Activated CD8-positive, alpha-beta memory T cell treated with anti-CD3 and anti-CD28 coated beads, Interleukin-2, amount 50 U/mL, for 48 hours (primary cell): ENCODE results near the gene TSC22D4.
"Not testable (repeated sequence)": the region's sequence is repeated elsewhere in the genome, so short reads cannot be mapped to it uniquely, and the experiment has no call there.

Experiments used
- DNase-seq: peaks from one replicate; pipeline ENCODE4 v3.0.0-alpha.2; 2020

TSC22D4 gene

DNA sequence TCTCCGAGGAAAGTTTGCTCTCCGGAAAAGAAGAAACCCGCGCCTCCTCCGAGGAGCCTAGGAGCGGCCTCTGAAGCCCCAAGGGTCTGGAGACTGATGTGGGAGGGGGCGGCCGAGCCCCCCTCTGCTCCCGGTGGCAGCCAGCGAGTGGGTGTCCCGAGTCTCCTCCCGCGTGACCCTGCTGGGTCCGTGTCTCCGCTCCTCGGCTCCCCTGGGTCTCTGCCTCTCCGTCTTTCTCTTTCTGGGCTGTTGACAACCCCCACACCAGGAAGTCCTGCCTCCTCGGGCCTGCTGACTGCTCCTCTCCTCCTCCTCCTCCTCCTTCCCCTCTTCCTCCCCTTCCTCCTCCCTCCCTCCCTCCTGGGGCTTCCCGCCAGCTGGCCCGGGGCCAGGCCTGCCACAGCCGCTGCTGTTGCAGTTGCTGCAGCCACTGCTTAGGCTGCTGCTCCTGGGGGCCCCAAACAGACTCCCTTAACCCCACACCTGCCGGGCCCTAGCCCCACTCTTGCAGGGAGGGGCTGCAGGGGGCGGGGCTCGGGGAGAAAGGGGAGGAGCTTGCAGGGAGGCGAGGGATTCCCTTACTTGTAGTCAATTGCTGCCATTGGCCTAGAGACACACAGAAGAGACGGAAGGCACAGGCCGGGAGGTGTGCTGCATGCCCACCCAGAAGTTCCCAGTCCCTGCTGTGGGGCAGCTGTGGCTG, at the start of gene TSC22D4:
Gene TSC22D4 (minus strand): TSS at position 257 of the 703 bp plus-strand sequence. CDS start 1,176 bp downstream, outside the sequence.
- peak; percentile 94 for DNase-seq

DNA sequence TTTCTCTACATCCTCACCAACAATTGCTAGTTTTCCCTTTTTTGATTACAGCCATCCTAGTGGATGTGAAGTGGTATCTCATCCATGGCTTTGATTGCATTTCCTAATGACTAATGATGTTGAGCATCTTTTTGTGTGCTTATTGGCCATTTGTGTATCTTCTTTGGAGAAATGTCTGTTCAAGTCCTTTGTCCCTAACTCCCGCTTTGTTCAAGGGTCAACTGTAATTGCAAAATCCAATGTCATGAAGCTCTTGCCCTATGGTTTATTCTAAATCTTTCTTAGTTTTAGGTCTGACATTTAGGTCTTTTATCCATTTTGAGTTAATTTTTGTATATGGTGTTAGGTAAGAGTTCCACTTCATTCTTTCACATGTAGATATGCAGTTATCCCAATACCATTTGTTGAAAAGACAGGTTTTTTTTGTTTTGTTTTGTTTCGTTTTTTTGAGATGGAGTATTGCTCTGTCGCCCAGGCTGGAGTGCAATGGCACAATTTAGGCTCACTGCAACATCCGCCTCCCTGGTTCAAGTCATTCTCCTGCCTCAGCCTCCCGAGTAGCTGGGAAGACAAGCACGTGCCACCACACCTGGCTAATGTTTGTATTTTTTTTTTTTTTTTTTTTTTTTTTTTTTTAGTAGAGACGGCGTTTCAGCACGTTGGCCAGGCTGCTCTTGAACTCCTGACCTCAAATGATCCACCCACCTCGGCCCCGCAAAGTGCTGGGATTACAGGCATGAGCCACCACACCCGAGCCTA, 49.3 kb upstream of the TSC22D4 start:
- DNase-seq = not testable (repeated sequence)

DNA sequence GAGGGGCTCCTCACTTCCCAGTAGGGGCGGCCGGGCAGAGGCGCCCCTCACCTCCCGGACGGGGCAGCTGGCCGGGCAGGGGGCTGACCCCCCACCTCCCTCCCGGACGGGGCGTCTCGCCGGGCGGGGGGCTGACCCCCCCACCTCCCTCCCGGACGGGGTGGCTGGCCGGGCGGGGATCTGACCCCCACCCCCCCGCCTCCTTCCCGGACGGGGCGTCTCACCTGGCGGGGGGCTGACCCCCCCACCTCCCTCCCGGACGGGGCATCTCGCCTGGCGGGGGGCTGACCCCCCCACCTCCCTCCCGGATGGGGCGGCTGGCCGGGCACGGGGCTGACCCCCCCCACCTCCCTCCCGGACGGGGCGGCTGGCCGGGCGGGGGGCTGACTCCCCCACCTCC, 44.2 kb upstream of the TSC22D4 start:
- not testable (repeated sequence) for DNase-seq

DNA sequence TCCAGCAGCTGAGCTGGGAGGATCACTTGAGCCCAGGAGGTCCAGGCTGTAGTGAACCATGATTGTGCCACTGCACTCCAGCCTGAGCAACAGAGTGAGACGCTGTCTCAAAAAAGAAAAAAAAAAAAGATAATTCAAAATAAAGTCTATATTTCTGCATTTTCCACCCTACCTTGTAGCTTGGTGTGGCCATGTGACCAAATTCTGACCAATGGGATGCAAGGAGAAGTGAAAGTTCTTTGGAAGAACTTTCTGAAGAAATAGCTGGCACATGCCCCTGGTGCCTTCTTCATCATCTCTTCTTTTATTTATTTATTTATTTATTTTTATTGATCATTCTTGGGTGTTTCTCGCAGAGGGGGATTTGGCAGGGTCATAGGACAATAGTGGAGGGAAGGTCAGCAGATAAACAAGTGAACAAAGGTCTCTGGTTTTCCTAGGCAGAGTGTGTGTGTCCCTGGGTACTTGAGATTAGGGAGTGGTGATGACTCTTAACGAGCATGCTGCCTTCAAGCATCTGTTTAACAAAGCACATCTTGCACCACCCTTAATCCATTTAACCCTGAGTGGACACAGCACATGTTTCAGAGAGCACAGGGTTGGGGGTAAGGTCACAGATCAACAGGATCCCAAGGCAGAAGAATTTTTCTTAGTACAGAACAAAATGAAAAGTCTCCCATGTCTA, 43.0 kb upstream of the TSC22D4 start:
- DNase-seq = not testable (repeated sequence)

DNA sequence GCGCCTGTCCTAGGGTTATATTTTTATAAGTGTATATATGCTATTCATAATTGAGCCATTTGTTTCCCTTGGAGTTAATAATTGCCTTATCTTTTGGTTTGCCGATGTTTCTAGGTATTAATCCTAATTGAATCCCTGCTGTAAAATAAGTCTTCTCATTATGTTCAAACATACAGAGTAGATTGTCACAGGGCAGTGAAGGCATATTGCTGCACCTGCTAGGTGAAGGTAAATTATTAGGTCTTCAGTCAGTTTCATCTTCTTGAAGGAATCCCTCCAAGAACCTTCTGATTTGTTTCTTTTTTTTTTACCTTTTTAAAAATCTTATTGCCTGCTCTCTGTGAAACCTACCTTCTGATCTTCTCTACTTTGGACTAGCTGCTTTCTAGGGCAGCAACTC, 42.1 kb upstream of the TSC22D4 start:
- DNase-seq = no peak

DNA sequence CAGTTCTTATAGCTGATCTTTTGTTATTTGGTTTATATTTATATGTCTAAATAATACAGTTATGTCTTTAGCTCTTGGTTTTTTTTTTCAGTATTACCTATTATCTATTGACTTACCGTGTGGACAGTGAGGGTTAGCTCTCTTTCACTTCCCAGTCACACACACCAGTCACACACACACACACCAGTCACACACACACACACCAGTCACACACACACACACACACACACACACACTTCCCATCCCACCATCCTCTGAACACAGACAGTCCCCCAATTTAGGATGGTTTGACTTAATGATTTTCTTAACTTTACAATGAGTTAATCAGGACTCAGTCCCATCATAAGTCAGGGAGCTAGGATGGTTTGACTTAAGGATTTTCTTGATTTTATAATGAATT, 41.1 kb upstream of the TSC22D4 start:
- DNase-seq = no peak

DNA sequence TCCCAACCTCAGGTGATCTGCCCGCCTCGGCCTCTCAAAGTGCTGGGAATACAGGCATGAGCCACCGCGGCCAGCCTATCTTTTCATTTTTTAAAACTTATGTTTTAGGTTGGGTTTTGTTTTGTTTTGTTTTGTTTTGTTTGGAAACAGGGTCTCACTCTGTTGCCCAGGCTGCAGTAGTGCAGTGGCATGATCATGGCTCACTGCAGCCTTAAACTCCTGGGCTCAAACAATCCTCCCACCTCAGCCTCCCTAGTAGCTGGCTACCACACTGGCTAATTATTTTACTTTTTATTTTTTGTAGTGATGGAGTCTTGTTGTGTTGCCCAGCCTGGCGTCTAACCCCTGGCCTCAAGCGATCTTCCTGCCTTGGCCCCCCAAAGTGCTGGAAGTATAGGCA, 40.6 kb upstream of the TSC22D4 start:
- DNase-seq = no peak

DNA sequence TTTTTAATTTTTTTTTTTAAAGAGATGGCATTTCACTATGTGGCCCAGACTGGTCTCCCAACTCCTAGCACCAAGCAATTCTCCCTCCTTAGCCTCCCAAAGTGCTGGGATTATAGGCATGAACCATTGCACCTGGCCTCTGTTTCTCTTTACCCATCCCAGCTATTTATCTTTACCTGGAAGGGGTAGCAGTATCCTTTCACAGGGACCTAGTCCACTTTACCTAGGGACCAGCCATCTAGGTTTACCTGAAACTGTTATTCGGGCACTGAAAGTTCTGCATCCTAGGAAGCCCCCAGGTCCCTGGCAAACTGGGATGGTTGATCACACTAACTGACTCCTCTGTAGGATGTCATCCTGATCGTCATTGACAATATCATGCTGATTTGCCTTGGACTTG, 38.3 kb upstream of the TSC22D4 start:
- no peak for DNase-seq

DNA sequence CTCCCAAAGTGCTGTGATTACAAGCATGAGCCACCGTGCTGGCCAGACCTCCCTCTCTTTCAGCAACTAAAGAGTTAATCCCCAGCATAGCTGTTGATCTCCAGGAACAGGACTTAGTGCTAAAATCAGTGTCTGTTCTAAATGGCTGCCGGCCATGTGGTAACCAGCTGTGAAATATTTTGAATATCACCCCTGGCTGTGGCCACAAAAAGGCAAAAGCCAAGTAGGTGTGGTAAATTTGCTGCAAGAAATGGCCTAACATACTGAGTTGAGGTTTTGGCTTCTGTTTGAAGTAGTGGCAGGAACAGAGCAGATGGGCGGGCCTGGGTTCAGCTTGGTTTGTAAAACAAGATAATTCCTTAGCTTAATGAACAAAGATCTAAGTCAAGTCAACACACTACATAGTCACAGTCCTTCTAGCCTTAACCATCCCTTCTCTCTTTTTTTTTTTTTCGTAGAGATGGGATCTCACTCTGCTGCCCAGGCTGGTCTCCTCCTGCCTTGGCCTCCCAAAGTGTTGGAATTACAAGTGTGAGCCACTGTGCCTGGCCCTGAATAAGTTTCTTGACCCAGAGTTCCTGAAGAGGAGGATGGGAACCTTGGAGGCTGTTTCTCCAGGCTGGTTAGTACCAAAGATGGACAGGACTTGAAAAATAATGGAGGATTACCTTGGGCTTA, 37.3 kb upstream of the TSC22D4 start:
- no peak for DNase-seq

DNA sequence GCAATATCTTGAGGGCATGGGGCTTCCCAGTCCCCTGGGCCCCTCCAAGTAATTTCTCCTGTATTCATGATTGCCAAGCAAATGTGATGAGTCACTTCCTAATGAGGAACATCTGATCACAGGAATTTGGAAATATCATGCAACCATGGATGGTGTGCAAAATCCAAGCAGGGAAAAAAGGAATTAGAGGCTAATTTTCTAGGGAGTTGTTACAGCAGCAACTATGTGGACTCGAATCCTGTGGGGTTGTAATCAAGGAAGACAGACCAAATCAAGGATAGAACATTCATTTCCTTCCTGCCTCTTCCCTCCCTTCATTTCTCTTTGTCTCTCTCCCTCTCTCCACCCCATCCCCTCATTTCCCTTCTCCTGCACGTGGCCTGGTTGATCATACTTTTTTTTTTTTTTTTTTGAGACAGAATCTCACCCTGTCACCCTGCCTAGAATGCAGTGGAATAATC, 36.1 kb upstream of the TSC22D4 start:
- no peak for DNase-seq

DNA sequence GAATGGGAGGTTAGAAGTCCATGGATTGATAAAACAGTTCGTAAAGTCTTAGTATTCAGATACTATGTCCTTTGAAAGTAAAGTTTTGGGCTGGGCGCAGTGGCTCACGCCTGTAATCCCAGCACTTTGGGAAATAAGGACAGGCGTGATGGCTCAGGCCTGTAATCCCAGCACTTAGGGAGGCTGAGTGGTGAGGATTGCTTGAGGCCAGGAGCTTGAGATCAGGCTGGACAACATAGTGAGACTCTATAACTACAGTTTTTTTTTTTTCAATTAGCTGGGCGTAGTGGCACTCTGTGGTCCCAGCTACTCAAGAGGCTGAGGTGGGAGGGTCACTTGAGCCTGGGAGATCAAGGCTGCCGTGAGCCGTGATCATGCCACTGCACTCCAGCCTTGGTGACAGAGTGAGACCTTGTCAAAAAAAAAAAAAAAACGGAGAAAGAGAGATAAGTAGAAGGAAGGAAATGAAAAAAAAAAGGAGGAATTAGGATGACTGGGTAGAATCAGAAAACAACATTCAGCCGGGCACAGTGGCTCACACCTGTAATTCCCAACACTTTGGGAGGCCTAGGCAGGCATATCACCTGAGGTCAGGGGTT, 34.3 kb upstream of the TSC22D4 start:
- DNase-seq = no peak

DNA sequence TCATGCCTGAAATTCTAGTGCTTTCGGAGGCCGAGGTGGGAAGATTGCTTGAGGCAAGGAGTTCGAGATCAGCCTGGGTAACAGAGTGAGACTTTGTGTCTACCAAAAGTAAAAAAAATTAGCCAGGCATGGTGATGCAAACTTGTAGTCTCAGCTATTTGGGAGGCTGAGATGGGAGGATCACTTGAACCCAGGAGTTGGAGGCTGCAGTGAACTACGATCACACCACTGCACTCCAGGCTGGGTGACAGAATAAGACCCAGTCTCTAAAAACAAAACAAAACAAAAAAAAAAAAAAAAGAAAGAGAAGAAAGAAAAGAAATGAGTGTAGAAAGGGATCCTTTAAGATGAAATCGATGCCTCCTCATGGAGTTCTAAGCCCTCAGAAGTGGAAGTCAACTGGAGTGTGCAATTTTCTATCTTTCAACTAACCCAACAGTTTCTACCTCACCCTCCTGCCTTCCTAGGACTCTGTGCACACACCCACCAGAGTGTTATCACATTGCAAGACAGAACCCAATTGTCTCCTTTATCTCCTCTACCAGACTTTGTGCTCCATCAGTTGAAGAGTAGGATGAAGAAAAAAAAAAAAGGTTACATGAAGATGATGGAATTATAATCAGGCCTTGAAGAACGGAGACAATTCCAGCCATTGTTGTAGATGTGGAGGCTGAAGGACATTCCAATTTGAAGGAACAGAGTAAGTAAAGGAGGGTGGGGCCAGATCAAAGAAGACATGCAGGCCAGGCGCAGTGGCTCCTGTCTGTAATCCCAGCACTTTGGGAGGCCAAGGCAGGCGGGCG, 31.6 kb upstream of the TSC22D4 start:
- DNase-seq = no peak

DNA sequence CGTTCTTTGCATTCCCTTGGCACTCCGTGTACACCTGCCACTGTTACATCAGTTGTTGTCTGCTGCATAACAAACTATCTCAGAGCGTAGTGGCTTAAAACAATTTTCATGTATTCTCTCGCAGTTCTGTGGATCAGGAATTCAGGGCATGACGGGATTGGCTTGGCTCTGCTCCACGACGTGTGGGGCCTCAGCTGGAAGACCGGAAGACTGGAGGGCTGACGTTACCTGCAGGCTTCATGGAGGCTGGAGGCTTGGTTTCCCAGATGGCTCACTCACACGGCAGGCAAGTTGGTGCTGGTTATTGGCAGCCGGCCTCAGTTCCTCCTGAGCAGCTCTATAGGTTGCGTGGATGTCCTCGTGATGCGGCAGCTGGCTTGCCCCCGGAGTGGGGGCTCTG, 30.2 kb upstream of the TSC22D4 start:
- DNase-seq = no peak

DNA sequence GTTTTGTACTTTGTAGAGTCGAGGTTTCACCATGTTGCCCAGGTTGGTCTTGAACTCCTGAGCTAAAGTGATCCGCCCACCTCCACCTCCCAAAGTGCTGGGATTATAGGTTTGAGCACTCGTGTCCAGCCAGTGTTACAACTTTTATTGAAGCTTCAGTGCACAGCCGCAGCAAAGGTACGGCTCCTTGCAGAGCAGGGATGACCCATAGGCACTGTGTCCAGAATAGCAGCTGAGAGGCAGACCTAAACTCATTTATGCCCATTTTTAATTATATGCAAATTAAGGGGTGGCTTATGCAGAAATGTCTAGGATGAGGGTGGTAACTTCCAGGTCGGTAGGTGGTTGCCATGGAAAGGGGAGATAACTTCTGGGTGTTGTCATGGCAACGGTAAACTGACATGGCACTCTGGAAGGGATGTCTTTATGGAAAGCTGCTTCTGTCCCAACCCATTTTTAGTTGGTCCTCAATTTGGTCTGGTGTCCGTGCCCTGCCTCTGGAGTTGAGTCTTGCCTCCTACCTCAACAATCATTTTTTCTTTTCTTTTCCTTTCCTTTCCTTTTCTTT, 27.4 kb upstream of the TSC22D4 start:
- DNase-seq = no peak

DNA sequence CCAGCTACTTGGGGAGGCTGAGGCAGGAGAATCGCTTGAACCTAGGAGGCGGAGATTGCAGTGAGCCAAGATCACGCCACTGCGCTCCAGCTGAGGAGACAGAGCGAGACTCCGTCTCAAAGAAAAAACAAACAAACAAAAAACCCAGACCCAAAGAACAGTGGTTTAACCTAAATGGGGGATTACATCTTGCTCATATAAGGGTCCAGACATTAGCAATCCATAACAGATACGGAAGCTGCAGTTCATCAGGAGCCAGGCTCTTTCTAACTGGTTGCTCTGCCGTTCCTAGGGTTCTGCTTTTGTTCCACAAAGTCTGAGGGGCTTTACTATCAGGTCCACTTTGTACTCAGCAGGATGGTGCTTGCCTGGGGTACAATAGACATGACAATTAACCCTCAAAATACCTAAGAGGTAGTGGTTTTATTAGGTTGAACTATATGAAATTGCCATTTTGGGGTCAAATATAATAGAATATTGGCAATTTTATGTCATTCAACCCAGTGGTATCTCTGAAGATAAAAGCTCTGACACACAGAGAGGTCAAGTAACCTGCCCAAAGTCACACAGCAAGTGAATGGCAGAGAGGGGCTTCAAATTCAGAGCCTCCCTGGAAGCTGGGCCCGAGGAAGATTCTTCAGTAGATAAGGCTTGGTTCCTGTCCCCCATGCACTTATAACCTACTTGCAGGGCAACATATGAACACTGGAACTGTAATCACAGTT, 26.0 kb upstream of the TSC22D4 start:
- DNase-seq = no peak

DNA sequence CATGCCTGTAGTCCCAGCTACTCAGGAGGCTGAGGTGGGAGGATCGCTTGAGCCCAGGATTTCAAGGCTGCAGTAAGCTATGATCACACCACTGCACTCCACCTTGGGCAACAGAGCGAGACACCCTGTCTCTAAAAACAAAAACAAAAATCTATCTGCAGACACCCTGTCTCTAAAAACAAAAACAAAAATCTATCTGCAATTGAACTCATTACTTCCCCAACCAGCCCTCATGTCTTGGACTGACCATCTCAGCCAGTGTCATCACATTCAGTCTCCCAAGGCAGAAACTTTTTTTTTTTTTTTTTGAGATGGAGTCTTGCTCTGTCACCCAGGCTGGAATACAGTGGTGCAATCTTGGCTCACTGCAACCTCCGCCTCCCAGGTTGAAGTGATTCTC, 25.0 kb upstream of the TSC22D4 start:
- not testable (repeated sequence) for DNase-seq

DNA sequence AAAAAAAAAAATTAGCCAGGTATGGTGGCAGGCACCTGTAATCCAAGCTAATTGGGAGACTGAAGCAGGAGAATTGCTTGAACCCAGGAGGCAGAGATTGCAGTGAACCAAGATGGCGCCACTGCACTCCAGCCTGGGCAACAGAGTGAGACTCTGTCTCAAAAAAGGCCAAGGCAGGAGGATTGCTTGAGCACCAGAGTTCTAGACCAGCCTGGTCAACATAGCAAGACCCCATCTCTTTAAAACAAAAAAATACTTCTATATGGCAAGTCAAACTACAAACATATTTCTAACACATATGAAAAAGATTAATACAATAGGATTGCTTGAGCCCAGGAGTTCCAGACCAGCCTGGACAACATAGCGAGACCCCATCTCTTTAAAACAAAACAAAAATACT, 21.7 kb upstream of the TSC22D4 start:
- DNase-seq = not testable (repeated sequence)

DNA sequence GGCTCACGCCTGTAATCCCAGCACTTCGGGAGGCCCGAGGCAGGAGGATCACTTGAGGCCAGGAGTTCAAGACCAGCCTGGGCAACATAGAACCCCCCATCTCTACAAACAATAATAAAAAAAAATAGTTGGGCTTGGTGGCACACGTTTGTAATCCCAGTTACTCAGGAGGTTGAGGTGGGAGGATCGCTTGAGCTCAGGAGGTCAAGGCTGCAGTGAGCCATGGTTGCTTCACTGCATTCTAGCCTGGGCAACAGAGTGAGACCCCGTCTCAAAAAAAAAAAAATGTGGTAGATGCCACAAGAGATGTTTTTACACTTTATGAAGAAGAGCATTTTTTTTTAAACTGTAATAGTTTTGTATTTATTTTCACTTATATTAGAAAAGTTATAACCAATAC, 17.5 kb upstream of the TSC22D4 start:
- DNase-seq = no peak

DNA sequence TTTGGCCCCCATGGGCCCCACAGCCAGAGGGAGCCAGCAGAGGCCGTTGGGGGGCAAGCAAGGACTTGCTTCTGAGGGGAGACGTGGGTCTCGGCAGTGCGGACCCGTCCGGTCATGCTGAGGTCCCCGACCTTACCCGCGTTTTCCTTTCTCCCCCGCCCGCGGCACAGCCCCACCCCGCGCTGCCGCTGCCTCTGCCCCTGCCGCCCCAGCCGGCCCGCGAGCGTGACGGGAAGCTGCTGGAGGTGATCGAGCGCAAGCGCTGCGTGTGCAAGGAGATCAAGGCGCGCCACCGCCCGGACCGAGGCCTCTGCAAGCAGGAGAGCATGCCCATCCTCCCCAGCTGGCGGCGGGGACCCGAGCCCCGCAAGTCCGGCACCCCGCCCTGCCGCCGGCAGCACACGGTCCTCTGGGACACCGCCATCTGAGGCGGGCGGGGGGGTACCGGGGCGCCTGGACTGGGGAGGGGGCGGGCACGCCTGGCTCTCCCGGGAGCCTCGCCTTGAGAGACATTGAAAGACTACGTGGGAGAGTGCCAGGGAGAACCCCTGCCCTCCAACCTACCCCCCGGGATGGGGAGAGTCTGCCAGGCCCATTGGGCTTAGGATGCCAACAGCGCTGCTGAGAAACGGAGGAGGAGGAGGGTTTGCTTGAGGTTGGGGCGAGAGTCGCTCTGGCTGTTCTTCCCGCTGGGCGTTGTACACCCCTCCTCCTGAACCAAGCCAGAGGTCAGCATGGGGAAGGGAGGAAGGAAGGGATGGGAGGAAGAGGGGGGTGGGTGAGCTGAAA, 14.7 kb upstream of the TSC22D4 start:
- peak; percentile 85 for DNase-seq
